Measurements from ENCODE around the gene NSUN7. TPM values are rescaled to one million over a fixed set of nuclear protein-coding genes. Genes with fewer than 3 reads are reported as not detected.

NSUN7 gene
- total and polyA plus RNA-seq, 2 of the 13 experiments (the other 11 are each of a cell fraction or from before 2014, with no cell fraction given): 0.05 TPM; not detected in 1

- Histone ChIP-seq H3K9ac (ENCODE audit: insufficient read depth, low read depth, low read length) (no peak overlapping the region), H2AFZ (ENCODE audit: low read length) (no peak overlapping the region), H3K9me3 (ENCODE audit: low read length) (no peaks in the 10 kb centered on the region), H3K4me3 (replicated peaks in 1 of 3; ENCODE audit: insufficient read depth in 1 of 3, low read depth in 2 of 3, low read length in 3 of 3) (no peak overlapping the region), H3K4me1 (ENCODE audit: insufficient read depth, low read length) (peaks cover 7% of the 10 kb centered on the region; the same call in 1 of the 2 replicates), H3K4me2 (ENCODE audit: low read depth, low read length) (no peak overlapping the region), H3K79me2 (ENCODE audit: insufficient read depth, low read length) (no peaks in the 10 kb centered on the region), H3K36me3 (replicated peaks in 1 of 2; ENCODE audit: control insufficient read depth in 1 of 2, insufficient read depth in 2 of 2, low read length in 2 of 2) (peaks cover 10 to 21% of the 10 kb centered on the region in 2 experiments), H3K27me3 (ENCODE audit: control insufficient read depth in 1 of 2, insufficient read depth in 2 of 2, low read length in 2 of 2) (no peaks in the 10 kb centered on the region), H3K27ac (ENCODE audit: extremely low read length, insufficient read depth, low read length) (no peak overlapping the region), H4K20me1 (ENCODE audit: insufficient read depth, low read length) (no peaks in the 10 kb centered on the region)
- TF ChIP-seq SMAD9 (CRISPR knock-in tag; IDR thresholded peaks at IDR 0.05) (no peak), PTBP1 (IDR thresholded peaks at IDR 0.05; ENCODE audit: low read depth, low read length, poor library complexity, severe bottlenecking) (no peak), RFX1 (IDR thresholded peaks at IDR 0.05) (no peak), CENPT (CRISPR knock-in tag; IDR thresholded peaks at IDR 0.05; ENCODE audit: low read depth) (no peak), SUZ12 (IDR thresholded peaks at IDR 0.05; ENCODE audit: low read depth, low read length) (no peak), EHMT2 (IDR thresholded peaks at IDR 0.05; ENCODE audit: borderline replicate concordance, low read depth, low read length) (no peak), HCFC1 (IDR thresholded peaks at IDR 0.05; ENCODE audit: low read depth, low read length) (no peak)
- CTCF ChIA-PET (ENCODE audit: low intra/inter-chr PET ratio, low total read pairs): no interaction called here
- no peak for DNase-seq (ENCODE audit: low spot score)
- POLR2A ChIA-PET: no interaction called here
- FAIRE-seq: no peak
- in situ Hi-C loops (cut with HindIII; ENCODE audit: extremely low pct_ligation_motif_present, low pct_unique_long_range_greater_than_20kb): no loop called here
- BruUV-seq (replicated peaks): no TSS peak
- no peak for ATAC-seq
- intact Hi-C loops (cut with micrococcal nuclease; ENCODE audit: unreplicated experiment): no loop called here
- WGBS (ENCODE audit: low lambda C conversion rate): 98% methylated on average over 11 of the region's 11 CpGs
Observed at GRCh38 chr4:40820101-40820500, 70.3 kb downstream of the NSUN7 start.

DNA sequence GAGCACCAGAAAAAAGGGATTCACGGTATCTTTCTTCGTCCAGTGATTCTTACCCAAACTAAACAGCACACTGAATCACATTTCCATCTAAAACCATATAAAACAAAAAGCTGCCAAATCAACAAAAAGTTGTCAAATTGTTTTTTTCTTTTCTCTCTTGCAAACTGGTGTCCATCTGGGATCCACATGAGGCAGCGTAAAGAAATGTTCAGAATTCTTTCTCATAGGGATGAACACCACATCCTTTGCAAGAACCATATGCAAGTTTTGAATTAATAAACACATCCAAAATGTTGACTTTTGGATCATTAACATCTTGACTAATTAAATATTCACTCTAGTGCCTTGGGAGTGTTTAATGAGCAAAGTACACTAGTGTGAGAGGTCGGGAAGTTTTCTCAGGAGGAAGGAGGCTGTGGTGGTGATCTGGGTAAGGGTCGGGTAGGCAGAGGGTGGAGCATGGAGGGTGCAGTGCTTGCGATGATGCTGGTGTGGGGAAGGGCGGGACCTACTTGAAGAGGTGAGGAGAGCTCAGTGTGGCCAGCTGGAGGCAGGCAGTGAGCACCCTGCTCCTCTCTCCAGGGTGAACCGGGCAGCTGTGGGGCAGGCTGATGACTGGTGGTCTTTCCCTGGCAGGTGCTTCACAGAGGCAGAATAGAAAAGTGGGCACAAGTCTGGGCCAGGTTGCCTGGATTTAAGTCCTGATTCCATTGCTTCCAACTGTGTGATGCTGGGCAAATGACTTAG is 72.8 kb downstream of the NSUN7 start:
- H3K4me2 ChIP-seq (ENCODE audit: low read depth, low read length): no peak overlapping the region
- intact Hi-C loops (cut with micrococcal nuclease; ENCODE audit: unreplicated experiment) (no loop called here), in situ Hi-C loops (cut with HindIII; ENCODE audit: extremely low pct_ligation_motif_present, low pct_unique_long_range_greater_than_20kb) (no loop called here)
- FAIRE-seq: no peak
- H3K9me3 ChIP-seq (ENCODE audit: low read length): no peaks in the 10 kb centered on the region
- no peaks in the 10 kb centered on the region for H3K79me2 ChIP-seq (ENCODE audit: insufficient read depth, low read length)
- H3K4me3 ChIP-seq (replicated peaks in 1 of 3; ENCODE audit: insufficient read depth in 1 of 3, low read depth in 2 of 3, low read length in 3 of 3): no peak overlapping the region
- WGBS (ENCODE audit: low lambda C conversion rate): 96% methylated on average over 7 of the region's 8 CpGs
- no TSS peak for BruUV-seq (replicated peaks)
- H2AFZ ChIP-seq (ENCODE audit: low read length): no peak overlapping the region
- H3K27ac ChIP-seq (ENCODE audit: extremely low read length, insufficient read depth, low read length): no peak overlapping the region
- TF ChIP-seq ZNF747 (CRISPR knock-in tag; IDR thresholded peaks at IDR 0.05; ENCODE audit: borderline replicate concordance) (no peak), ZNF768 (CRISPR knock-in tag; IDR thresholded peaks at IDR 0.05) (peak; percentile 21; the same call in 1 of the 2 replicates)
- POLR2A ChIA-PET: no interaction called here
- H3K27me3 ChIP-seq (ENCODE audit: control insufficient read depth in 1 of 2, insufficient read depth in 2 of 2, low read length in 2 of 2): no peaks in the 10 kb centered on the region
- H4K20me1 ChIP-seq (ENCODE audit: insufficient read depth, low read length): no peaks in the 10 kb centered on the region
- H3K9ac ChIP-seq (ENCODE audit: insufficient read depth, low read depth, low read length): no peak overlapping the region
- CTCF ChIA-PET (ENCODE audit: low intra/inter-chr PET ratio, low total read pairs): no interaction called here
- peaks cover 12 to 20% of the 10 kb centered on the region in 2 experiments; a peak in 4 of 5 replicates for H3K36me3 ChIP-seq (replicated peaks in 1 of 2; ENCODE audit: control insufficient read depth in 1 of 2, insufficient read depth in 2 of 2, low read length in 2 of 2)
- H3K4me1 ChIP-seq (ENCODE audit: insufficient read depth, low read length): peaks cover 3% of the 10 kb centered on the region; the same call in 1 of the 2 replicates
- no peak for DNase-seq (ENCODE audit: low spot score)
- ATAC-seq: no peak

Data from HepG2 (cell line).